NCI-H526 (cell line): Measurements from ENCODE around the gene PPP6R3.

ENCODE experiments used
- DNase-seq, 2 experiments: peaks; one replicate each; lab custom pipeline; 2025; lab: John Stamatoyannopoulos, UW

The PPP6R3 gene

DNA sequence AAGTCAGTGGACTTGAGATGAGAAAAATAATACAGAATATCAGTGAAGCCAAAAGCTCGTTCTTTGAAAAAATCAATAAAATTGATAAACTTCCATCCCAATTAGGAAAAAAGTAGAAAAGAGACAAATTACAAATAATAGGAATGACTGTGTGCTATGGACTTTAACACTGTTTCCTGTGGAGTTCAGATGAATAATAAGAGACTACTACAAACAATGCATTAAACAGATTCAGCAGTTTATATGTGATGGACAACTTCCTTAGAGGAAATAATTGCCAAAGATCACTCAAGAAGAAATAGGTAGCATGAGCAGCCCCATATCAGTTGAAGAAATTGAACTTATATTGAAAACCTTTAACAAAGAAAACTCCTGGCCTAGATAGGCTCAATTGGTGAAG, 99.7 kb downstream of the PPP6R3 start:
- DNase-seq, result no peak

DNA sequence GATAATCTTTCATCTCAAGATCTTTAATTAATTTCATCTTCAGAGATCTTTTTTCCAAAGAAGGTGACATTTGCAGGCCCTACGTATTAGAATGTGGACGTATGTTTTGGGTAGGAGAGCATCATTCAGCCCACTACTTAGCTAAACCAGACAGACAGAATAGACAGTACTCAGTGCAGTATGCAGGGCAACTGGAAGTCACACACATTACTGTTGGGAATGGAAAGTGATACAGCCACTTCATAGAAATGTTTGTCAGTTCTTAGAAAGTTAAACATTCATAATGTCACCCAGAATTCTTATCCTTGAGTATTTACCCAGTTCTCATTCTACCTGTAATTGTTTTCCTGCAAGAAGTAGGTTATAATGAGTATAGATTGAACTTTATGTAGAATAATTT, 102.9 kb downstream of the PPP6R3 start:
- no peak for DNase-seq

DNA sequence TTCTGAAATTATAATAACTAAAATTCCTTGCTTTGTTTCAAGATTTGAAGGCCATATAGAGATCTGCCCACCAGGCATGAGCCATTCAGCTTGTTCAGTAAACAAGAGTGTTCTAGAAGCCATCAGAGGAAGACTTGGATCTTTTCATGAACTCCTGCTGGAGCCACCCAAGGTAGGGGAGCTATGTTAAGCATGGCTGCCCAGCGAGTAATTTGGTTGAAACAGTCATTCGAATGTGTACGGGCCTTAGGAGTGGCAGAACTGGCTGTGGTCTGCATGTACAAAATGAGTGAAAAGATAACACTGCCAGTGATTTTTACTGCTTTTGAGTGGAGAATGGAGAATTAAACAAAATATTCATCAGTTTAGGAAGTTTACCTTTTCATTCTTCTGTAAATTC, 103.7 kb downstream of the PPP6R3 start:
- DNase-seq, result no peak

DNA sequence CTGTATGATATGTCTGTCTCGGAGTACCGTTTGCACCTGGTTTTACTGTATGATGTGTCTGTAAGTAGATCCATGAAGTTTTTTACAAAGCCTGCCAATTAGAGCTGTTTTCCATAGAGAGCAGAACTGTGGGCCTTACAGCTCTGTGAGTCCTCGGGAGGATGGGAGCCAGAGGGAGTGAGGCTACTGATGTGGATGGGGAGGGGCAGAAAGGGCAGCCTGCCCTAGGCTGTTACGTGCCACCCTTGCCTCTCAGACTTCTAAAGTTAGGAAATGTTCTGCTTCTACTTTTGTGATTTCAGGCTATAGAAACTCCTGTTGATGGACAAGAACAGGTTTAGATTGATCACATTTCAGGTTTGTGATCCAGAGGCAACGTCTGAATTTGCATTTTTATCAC, 105.2 kb downstream of the PPP6R3 start:
- DNase-seq, result peak in 1 of 2 experiments; percentile 47

DNA sequence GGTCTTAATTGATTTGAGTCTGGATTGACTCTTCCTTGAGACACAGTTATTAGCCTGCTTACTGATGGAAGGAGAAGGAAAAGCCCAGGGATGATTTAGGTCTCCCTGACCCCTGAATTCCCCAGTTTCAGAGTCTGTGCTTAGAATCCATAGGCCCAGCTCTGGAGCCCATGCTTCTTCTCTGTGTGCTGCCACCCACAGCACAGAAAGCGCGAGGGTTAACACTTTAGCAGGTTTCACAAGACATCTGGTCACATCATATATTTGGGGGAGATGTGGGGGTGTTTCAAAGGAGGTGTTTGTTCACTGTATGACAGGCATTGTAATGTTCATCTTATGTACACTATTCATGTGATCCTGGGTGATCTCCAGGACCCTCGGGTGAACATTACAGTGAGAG, 107.0 kb downstream of the PPP6R3 start:
- no peak for DNase-seq

DNA sequence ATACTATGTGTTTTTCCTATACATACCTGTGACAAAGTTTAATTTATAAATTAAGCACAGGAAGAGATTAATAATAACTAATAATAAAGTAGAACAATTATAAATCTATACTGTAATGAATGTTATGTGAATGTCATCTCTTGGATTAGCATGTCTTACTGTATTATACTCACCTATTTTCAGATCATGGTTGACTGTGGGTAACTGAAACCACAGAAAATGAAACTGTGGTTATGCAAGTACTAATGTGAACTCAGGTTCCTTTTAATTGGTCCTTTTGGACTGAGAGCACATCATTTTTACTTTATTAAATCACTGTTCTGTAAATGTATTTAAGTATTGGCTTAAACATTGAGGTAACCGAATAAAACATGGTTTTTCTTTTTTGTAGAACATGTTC, 108.8 kb downstream of the PPP6R3 start:
- DNase-seq, result no peak

DNA sequence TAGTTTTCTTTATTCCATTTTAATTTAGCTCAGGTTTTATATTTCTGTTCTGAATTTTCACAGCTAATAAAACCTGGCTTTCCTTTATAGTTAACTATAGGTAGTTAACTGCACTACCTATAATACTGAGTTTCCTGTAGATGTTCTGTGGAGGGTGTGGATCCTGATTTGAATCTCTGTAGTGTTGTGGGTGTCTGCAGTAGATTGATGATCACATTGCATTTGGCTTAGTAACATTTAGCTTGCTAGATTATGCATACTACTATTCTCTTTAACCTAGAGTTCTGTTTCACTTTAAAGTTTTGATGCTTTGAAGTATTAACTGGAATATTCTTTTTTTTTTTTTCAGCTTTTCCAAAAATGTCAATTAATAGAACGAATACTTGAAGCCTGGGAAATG, 110.1 kb downstream of the PPP6R3 start:
- no peak for DNase-seq

DNA sequence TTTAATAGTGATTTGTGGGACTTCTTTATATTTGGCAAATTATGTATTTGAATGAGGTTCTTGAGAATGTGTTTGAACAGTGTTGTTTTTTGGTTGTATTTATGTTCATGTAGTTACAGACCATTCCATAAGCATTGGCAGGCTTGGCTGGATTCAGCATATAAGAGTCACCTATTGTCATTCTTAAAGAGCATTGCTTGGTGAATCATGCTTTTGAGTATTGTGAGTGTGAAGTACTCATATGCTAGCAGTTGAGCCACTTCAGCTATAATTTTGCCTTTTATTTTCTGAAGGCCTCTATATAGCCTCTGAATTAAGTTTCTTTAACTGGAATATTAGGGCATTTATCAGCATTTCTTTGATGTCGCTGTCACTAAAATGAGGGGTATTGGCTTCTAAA, 113.8 kb downstream of the PPP6R3 start:
- DNase-seq, result no peak

DNA sequence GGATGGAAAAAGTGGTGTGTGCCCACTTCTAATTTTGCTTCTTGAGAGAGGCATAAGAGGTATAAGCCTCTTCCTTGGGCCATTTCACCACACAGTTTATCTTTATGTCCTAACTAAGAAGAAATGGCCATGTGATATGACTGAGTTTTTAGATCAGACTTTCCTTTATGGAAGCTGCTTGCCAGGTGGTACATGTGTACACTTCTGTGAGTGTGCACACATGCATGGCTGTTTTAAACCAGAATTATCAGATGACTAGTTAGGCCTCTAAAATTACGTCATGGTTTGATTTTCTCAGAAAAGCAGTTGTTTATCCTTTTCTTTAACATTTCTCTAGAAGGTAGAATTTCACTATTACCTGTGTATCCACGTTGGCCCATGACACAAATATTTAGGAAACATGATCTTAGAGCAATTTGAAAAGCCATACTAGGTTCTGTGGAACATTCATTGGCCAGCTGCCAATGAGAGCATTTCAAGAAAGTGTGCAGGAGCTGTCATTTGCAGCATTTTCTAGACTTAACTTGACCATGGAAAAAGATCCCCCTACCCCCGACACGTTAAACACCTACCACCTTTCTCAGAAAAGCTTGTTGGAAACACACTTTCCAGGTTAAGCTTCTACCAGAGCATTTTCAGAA, 114.6 kb downstream of the PPP6R3 start:
- DNase-seq, result no peak

DNA sequence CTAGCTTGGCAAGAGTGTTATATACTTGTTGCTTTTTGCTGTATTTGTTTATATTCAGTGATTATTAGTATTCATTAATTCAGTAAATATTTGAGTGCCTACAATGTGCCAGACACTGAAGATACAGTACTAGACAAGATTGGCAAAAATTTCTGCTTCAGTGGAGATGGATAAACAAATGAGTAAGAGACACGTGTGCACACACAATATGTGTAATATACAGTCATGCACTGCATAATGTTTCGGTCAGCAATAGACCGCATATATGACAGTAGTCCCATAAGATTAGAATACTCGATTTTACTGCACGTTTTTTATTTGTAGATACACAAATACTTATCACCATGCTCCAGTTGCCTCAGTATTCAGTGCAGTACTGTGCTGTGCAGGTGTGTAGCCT, 118.9 kb downstream of the PPP6R3 start:
- peak in 1 of 2 experiments; percentile 50 for DNase-seq

DNA sequence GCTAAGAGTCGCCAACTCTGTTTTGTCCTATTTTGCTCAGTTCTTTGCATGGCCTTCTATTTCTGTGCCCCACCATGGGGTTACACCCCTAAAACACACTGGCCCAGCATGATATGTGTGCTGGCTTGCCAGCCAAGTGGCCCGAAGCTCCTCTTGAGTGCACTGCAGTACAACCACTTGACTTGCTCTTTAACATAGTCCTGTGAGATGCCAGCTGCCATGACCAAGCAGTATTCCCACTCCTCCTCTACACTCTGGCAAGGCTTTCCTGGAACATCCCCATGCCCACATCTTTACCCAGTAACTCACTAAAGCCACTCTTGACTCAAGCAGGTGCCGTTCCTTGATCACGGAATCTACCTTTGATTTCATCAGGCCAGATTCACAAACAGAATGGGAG, 120.9 kb downstream of the PPP6R3 start:
- no peak for DNase-seq

DNA sequence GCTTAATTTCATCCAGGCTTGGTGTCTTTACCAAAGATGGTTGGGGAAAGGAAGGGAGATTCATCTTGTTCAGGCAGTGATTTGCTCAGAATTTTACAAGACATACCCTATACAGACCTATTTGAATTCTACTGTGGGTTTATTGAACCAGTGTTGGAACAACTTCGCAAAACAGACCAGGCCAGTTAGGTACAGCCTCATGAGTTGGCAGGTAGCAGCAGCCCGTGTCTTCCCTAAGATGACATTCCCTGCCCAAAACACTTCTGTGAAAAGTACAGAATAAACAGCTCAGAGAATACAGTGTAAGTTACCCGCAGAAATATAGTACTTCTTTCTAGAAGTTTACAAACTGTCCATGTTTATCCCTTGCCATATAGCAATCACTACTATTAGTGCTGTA, 121.3 kb downstream of the PPP6R3 start:
- no peak for DNase-seq

DNA sequence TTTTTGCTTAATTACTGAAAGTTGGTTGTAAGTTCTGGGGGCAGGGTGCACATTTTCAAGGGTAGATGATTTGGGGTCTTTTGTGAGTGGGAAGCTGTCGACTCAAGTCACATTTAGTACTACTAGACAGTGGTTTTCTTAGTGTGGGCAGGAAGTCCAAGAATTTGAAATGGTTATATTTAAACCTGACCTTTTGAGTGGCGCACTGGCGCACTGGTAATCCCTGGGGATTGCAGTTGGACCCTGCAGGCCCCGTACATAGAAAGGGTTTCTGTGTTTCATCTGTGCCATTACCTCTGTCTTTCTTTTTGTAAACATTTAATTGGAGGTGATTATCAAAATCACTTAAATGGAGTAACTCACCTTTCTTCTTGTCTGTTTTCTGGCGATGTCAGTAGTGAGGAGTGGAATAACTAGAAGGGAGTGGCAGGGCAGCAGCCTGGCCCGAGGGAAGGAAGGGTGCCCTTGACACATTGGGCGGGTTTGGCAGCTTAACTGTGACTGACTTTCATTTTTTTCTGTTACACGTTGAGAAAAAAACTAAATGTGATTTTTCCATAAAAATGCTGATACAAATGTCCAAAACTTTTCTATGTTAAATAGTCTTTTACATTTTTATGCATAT, 122.0 kb downstream of the PPP6R3 start:
- no peak for DNase-seq

DNA sequence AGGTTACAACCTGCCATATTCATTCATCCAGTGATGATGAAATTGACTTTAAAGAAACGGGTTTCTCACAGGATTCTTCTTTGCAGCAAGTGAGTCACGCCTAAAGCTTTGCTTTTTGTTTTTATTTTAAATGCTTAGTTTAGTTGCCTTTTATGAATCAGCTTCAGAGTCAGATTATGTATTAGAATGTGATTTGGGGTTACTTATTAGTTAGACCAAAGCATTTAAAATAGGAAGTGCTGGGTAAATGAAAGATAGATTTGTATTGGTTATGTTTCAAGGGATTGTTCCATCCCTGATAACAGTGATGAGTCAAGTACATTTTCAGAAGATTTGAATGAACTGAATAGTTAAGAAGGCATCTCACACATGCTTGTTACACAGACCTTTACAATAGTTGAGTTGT, 122.5 kb downstream of the PPP6R3 start:
- no peak for DNase-seq

DNA sequence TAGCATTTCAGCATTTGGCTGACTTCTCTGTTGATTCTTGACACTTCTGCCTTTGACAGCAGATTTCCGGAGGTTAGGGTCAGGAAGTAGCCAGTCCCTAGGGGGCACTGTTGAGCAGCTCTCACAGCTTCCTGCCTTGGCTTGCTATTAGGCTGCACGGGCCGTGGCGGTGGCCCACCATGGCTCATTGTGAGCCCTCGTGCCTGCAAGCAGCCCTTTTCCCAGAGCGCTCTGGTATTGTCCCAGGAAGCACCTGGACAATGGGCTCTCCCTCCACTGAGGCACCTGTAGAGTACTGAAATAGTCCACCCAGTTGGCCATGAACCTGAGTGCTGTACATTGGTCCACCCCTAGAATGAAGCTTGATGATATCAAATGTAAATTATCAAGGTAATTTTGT, 123.5 kb downstream of the PPP6R3 start:
- peak in 1 of 2 experiments; percentile 59 for DNase-seq

DNA sequence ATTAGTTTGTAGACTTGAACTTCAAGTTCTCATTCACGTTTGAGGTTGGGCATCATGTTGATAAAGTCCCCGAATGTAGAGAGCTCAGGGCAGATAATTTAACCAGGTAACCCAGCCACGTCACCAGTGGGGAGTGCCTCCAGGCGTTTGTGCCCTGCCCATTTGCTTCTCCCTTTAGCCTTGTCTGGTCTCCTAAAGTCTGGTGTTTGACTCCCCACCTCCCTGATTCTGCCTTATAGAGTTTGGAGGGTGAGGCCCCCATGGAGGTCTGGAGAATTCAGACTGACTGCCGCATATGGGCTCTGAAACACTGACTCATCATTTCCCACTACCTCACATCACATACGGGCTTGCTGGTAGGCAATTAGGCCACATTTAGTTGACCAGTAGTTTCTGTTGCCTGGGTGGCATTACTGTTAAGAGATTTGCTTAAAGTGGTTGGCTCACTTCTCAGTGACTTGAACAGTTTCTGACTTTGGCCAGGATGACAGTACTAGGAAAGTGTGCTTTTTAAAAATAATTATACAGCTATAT, 124.5 kb downstream of the PPP6R3 start:
- no peak for DNase-seq

DNA sequence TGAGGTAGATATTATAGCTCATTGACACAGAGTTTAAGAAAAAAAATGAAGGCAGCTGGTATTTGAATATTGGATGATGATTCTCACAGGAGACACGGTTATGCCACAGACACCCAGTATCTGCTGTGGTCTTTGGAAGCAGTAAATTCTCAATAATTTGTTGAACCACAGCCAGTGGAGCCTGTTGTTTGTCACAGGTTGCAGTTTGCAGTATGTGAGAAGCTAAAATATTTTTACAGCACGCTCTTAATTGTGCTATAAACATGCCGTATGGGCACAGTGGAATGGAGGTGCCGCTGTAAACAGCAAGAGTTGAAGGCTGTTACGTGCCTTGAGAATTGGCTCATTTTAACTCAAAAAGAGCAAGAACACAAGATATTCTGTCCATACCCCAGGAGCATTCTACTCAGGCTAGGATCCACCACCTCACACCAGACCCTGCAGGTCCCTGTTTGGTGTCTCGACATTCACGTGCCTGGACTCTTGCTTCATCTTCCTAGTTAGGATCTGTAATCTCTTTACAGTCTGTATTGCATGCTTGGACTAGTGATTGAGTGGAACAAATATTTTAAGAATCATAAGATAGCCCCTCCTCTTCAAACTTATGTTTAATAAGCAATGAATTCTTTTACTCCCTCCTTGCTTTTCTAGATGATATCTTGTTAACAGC, 129.1 kb downstream of the PPP6R3 start:
- DNase-seq, result no peak

DNA sequence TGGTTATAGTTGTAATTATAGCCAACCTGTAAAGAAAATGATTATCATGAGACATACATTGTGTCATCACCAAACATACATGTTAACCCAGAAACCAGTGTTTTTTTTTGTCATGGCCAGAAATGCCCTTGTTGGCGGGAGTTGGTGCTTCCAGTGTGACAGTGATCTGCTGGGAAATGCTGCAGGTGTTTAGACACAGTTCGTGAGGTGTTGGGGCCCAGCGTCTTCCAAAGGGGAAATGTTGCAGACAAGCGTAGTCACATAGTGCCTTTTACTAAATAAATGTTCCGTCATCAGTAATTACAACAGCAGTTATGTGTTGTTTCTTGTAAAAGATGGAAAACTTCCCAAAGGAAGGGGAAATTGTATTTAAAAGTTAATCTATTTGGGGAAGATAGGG, 131.2 kb downstream of the PPP6R3 start:
- no peak for DNase-seq

DNA sequence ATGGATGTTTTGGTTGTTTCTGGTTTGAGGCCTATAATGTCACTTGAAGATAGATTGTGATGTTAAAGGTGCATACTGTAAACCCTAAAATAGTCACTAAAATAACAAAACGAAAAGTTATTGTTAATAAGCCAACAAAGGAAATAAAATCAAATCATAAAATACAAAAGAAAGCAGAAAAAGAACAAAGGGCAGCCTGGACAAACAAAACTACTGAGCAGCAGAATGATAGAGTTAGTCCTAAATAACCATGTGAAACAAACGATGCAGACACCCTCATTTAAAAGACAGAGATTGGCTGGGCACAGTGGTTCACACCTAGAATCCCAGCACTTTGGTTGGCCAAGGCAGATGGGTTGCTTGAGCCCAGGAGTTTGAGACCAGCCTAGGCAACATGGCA, 132.9 kb downstream of the PPP6R3 start:
- DNase-seq, result no peak

DNA sequence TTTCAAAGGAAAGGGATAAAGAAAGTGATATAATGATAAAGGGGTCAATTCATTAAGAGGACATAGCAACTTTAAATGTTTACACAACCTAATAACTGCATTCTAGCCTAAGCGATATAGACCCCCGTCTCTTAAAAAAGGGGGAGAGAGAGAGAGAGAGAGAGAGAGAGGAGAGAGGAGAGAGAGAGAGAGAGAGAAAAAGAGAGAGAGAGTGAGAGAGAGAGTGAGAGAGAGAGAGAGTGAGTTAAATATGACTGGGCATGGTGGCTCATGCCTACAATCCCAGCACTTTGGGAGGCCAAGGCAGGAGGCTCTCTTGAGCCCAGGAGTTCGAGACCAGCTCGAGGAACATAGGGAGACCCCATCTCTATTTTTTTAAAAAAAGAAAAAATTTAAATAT, 133.6 kb downstream of the PPP6R3 start:
- no peak for DNase-seq

DNA sequence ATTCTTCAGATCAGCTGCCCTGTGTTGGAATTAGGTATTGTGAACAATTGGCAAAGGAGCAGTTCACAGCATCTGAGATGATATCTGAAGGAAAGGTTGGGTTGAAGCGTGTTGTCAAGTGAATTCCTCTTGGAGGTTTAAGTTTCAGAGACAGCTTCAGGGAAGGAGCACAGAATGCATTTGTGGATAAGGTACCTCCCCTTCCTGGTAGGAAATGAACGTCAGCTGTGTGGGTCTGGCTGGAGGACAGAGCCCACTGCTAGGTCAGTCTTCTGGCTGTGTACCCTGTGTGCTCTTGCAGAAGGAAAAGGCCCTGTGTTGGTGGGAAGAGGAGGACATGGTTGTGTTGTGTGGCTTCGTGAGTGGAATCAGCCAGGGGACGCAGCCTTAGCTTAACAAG, 135.7 kb downstream of the PPP6R3 start:
- DNase-seq, result no peak

DNA sequence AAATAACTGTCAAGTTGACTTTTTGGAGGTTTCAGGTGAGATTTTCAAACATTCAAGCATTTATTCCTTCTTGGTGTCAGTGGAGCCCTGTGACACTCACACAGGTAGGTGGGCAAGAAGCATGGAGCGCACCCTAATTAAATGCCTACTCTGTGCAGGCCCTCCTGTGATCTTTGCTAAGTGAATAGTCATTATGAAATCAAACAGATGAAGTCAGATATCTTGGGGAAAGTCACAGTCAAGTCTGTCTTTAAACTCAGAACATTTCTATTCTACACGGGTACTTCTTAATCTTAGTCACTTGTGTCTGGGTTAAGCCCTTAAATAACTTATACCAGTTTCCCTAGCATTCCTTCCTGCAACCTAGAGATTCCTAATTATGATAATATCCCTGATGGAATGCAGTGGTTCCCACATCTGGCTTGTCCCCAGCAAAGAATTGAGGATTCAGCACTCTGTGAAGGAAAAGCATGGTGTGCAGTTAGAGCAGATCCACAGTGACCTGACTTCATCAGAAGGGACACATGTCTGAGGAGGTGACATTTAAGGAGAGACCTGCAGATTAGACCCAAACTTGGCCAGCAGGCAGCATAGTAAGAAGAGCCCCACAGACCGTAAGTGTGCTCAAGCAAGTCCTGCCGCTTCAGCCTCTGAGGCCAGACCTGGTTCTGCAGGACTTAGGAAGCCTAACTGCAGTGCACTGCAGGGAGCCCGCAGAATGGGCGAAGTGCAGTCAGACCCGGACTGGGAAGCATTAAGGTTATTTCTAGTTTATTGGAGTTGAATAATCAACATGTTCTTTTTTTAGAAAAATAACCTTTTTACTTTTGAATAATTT, 138.5 kb downstream of the PPP6R3 start:
- no peak for DNase-seq
